Head of caudate nucleus (tissue), 42 donors: ENCODE results near the gene RHEB.
A peak's percentile ranks its signal among the peaks of the same experiment; 100 is the strongest.

ENCODE experiments used
- DNase-seq, 42 donors: peaks; one replicate each; pipeline versions ENCODE4 v3.0.0 to v3.0.0-alpha.2; 2020 to 2021; ENCODE audit warnings: mixed read lengths in 7 of 42
- intact Hi-C: fragments of 100-400 bp; cut with DNase I; formaldehyde crosslinking; loops from one replicate; pipeline ENCODE4 v1.15.0; 2022

RHEB gene

DNA sequence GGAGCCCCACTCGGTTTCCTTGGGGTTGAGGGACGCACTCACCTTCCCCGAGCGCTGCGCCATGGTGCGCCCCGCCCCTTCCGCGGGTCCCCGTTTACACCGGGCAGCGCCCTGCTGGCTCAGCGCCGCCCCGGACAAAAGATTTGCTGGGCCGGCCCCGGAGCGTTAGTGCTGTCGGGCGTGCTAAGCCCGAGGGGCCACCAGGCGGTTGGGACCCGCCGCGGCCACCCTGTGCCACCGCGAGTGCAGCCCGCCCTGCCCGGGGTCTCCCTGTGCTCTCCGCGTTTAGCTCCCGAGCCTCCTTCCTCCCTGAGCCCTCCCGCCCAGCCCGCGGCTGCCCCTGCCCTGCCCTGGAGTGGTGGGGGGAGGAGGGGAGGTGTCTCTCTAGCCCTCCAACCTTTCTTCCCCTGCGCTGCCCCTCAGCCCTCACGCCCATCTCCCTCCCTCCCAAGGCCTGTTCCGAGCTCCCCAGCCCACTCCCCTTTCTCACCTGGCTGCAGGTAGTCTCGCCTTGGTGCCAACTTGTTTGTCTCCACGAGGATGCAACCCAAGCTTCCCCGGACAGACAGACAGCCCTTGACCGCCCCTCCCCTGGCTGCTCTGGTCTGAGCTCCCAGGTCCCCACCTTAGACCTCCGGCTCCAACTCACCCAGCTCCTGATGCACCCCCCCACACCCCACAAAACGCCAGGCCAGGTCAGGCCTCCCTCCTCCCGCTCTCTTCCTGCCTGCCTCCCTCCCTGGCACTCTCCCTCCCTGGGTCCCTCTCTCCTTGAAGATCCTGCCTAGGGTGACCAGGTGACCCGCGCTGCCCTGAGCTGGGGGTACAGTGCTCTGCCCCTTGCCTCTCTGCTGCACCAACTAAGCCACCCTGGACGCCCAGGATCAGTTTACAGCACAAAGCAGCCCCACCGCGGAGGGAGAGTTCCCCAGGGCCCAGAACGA is 79.6 kb downstream of the RHEB start, which contains the start of gene CRYGN:
Gene CRYGN (minus strand): TSS at position 287 of the 944 bp plus-strand sequence. CDS start 224 bp downstream, at position 63.
- no peak for DNase-seq

DNA sequence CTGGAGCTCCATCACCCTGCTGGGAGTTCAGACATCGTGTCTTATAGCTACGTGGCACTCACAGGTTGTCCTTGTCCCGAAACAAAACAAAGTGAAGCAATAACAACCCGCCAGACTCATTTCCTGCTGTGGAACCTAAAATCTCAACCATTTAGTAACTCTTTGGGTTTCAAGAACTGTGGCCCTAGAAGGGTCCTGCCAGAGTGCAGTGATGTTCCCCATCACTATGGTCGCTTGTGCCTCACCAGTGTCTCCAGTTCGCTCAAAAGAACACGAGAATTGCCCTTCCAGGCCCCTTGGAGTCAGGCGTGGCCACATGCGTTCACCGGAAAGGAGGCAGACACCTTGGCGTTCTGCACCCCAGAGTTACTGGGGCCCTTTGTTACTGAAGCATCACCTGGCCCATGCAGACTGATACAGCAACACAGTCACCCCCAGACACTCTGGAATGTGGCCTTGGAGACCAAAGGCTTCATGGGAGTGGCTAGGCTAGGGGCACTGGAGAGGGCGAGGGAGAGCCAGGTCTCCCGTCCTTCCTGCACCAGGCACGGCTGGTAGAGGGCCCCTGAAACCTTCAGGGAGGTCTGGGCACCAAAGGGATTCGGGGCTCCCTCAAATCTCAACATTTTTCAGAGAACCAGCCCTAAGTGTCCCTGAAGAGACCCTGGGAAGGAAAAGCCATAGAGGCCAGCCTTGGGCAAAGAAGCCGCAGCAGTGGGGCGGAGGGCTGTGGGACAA is 80.7 kb downstream of the RHEB start:
- intact Hi-C loops: no loop called here

More for the DNA sequence above, 79.6 kb downstream of the RHEB start, which contains the start of gene CRYGN:
- intact Hi-C loops: no loop called here

DNA sequence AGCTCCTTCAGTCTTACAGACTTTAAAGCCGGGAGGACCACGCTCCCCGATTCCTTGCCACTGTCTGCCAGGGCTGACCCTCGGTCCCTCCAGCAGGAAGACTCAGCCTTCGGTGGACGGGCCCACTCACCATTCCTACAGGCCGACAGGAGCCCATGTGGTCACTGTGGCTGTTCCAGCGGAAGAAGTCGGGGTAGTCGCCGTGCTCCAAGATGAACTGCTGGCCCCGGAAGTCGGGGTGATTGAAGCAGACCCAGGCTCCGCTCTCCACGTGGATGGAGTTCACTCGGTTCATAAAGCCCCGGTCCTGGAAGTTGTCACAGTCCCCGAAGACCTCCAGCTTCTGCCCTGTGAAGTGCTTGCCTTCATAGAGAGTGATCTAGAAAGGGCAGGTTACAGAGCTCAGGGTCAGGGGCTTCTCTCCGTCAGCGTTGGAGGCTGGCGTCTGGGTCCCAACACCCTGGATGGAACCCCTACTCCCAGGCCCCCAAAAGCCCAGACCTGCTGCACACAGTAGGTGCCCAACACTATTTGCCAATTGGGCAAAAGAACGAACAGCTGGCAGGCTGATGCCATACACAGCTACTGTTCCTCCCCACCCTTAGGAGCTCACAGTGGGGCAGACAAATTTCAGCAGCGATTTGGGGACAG is 81.7 kb downstream of the RHEB start:
- no peak for DNase-seq
- intact Hi-C loops: no loop called here

More for the DNA sequence above, 80.7 kb downstream of the RHEB start:
- DNase-seq: no peak

DNA sequence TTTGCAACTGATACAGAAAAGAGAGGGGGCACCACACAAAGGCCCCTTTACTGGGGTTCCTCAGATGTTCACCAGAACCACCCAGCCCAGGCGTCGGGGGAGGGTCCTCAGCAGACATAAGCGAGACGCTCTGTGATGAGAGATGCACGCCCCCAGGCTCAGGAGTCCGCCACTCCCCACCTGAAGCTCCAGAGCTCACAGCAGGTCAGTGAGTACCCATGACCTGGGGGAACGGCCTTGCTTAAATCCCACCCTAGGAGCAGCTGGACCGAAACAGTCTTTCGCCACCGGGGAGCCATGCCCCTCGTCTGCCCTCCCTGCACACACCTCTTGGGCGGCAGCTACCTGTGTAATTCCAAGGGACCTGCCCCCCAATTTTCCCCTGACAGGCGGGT is 82.5 kb downstream of the RHEB start:
- intact Hi-C loops: no loop called here
- no peak for DNase-seq

DNA sequence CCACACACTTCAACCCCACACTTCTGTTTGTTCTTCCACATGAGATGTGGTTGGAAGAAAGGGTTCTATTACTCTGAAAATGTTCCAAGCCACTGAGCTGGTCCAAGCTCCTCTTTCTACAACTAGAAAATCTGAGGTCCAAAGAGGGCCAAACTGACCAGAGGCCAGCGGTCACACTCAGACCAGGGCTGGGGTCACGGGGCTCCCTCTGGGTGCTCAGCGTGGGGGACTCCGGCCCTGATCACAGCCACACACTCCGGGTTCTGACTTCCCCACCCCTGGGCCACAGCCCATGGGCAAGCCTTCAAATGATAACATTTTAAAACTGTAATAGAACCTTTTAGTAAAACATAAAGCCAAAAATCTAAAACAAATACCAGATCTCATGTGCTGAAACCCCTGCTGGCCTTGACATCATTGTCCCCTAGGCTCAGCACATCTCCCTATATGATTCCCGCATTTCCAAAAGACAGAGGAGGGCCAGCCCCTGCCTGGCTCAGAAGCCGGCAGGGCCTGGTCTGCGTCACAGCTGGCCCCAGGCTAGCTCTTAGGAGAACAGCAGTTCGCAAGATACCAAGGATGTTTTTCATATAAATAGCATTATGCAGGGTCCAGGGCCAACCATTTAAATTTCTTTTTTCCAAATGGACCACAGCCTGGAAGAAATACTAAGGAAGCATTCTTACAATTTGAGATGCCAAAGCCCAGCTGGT is 83.1 kb downstream of the RHEB start:
- DNase-seq: no peak
- intact Hi-C loops: no loop called here

DNA sequence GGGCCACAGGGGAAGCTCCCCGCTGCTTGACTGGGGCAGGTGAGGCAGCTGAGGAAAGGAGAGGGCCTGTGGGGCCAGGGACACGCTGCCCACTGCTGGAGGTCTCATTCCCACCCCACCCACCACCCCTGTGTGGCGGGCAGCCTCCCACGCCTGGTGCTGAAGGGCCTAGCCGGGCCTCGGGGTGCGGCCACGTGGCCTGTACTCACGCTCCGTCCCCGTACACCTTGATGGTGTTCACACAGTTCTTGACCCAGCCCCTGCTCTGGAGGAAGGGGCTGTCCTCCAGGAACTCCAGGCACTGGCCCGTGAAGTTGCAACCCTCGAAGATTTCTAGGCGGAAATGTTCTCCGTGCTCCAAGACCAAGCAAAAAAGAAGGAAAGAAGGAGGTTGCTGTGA is 83.7 kb downstream of the RHEB start:
- intact Hi-C loops: no loop called here
- no peak for DNase-seq

DNA sequence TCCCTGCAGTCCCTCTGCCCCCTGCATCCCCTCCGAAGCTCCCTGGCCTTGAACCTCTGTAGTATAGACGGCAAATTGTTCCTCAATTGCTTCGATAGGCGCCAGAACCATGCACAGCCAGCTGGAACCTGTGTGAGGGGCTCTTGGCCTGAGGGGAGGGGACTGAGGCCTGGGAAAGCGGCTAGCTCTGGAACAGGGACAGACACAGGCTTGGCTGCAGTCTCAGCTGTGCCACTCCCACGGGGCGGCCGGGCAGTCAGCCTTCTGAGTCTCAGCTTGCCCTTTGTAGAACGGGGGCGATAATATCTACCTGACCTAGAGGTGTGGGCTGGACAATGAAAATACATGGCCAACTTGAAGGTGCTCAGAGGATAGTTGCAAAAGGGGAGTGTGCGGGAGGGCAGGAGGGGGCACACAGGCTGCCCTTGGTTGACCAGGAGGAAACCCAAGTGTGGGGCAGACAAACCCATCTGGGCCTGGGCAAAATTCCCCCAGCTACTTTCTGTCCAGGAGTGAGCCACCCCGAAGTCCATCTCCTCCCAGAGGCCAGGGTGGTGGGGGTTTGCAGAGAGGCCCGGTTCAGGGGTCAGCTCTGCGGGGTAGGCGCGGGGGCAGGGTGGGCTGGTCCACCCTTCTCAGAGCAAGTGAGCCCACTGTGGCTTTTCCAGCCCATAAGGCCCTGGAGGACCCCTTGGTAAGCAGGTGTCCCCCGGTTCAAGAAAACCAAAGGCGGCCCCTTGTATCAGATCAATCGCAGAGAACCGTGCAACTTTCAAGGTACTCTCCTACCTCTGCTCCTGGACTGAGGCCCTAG is 84.4 kb downstream of the RHEB start:
- peak in 17 of 42 donors; percentile 19 to 69 (median 42) for DNase-seq
- intact Hi-C loops: no loop called here

DNA sequence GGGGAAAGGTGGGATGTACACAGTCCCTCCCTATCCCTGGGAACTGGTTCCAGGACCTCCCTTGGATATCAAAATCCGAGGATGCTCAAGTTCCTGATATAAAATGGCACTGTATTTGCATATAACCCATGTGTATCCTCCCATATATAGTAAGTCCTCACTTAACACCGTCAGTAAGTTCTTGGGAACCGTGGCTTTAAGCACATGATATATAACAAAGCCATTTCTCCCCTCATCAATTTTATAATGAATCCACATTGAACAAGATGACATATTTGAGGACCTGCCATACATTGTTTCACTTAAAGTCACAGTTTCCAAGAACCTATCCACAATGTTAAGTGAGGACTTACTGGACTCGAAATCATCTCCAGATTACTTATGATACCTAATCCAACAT is 85.1 kb downstream of the RHEB start:
- no peak for DNase-seq
- intact Hi-C loops: no loop called here

DNA sequence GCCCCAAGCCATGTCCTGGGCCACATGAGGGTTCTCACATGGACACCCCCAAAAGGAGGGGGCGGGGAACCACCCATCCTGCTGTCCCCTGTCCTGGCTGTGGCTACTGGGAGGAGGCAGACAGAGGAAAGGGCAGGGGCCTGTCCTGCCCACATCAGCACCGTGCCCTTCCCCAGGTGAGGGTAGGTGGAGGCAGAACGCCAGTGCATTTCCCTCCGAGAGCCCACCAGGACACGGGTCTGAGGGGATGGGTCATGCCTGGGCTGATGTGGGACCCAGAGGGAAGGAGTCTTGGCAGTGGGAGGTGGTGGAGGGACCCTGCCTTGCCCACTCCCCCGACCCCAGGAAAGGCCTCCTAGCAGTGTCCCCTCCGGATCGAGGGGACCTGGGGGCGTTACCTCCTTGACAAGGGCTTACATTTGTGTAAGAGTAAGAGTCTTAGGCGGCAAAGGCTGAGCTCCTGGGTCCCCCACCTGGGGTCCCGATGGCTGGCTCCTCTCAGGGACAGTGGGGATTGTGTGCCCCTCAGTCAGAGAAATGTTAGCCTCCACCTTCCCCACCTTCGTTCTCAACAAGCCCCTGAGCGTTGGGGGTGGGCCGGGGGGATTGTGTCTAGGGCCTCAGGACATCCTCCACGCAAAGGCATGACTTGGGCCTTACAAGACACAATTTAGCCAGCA is 85.8 kb downstream of the RHEB start:
- no peak for DNase-seq
- intact Hi-C loops: no loop called here

DNA sequence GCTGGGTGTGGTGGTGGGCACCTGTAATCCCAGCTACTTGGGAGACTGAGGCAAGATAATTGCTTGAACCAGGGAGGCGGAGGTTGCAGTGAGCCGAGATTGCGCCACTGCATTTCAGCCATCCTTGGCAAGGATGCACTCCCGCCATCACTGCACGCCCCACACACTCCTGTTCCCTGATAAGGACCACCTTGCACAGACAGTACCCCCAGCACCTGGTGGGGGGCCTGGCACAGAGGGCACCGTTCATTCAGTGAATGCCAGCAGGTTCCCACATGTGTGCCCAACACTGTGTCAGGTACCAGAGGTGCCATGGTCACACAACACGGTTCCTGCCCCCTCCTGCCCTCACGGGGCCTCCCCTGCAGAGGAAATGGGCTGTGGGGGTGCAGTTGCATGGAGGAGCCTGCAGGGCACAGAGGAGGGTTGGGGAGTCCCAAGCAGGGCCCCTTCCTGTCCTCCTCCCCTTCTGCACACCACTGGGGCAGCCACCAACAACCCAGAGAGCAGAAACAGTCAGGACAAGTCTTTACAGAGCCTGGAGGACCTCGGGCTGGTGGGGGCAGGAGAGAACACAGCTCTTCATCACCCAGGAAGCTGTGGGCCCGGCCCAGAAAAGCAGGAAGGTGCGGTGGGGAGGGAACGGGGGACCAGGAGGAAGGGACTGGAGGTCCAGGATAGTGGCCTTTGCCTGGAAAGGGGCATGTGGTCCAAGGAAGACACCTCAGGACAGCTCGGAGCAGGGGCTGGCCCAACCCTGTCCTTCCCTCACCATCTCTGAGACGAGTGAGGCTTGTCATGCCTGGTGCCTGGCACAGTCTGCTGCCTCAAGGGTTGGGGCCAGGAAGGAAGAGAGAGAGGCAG is 86.8 kb downstream of the RHEB start:
- no peak for DNase-seq
- intact Hi-C loops: no loop called here

DNA sequence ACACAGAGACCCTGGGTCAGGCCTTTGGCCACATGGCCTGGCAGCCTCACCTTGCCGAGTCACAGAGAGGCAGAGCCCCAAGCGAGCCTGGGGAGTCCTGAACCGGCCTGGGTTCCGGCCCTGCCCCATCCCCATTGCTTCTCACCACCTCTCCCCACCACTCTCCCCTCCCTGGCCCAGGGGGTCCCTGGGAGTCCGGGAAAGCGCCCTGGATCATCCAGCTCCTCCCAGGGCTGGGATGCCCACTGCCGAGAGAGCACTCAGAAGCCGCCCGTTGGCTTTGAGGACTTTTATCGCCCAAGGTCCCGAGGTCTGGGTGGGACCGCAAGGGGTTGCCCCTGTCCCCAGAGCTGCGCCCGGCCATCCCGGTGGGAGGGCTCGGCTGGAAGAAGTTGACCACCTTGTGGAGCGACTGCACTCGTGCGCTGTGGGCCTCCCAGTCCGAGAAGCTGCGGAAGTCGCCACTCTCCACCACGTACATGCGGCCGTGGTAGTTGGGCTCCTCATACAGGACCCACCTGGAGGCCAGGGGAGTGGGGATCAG is 87.9 kb downstream of the RHEB start:
- DNase-seq: no peak
- intact Hi-C loops: no loop called here

DNA sequence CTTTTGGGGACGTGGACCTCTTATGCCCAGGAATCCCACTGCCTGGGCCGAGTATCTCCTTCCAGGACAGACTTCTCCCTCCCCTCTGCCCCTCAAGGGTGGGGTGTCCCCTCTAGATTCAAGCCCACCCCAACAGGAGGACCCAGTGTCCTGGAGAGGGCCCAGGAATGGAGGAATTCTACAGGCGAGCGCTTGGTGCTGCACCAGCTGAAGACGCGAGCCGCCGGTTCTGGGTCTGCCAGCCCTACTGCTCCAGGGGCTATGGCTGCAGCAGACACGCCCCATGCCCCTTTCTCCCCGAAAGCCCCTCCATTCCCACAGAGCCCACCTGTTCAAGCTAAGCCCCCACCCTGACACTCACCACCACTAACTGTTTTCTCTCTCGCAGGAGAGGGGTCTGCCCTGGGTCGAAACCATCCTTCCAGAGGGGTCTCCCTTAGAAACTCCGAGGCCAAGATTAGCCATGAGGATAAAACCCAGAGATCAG is 88.4 kb downstream of the RHEB start:
- intact Hi-C loops: no loop called here
- DNase-seq: no peak

DNA sequence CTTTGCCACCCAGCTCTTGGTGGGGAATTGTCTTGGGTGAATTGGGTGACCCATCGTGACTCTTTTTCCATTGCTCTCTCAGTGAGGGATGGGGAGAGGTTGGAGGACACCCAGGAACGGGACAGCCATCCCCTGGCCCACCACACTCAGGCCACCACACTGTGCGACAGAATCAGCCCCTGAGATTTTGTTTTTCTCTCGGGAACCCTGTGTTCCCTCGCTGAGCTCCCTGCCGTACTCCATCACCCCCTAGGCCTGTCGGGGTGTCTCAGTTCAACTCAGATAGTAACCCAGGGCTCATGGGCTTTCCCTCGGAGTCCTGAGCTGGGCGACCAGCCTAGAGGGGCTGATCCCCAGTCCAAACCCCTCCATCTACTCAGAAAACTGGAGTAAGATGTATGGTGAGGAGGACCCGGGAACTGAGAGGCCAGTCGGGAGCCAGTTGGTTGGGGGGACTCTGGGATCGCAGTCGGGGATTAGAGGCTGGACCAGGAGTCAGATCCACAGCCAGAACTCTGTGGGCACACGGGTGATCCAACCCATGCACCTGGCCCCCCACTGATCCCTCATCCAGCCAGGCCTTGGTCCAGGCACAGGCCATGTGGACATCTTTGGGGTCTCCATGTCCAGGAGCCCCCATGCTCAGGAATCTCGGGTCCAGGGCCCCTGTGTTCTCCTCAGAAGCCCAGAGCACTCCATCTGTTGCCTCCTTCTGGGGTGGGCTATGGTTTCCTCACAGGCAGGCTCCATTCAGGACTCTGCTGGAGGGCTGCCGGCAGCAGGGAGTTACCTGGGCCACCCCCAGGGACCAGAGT is 89.1 kb downstream of the RHEB start:
- no peak for DNase-seq
- intact Hi-C loops: no loop called here

DNA sequence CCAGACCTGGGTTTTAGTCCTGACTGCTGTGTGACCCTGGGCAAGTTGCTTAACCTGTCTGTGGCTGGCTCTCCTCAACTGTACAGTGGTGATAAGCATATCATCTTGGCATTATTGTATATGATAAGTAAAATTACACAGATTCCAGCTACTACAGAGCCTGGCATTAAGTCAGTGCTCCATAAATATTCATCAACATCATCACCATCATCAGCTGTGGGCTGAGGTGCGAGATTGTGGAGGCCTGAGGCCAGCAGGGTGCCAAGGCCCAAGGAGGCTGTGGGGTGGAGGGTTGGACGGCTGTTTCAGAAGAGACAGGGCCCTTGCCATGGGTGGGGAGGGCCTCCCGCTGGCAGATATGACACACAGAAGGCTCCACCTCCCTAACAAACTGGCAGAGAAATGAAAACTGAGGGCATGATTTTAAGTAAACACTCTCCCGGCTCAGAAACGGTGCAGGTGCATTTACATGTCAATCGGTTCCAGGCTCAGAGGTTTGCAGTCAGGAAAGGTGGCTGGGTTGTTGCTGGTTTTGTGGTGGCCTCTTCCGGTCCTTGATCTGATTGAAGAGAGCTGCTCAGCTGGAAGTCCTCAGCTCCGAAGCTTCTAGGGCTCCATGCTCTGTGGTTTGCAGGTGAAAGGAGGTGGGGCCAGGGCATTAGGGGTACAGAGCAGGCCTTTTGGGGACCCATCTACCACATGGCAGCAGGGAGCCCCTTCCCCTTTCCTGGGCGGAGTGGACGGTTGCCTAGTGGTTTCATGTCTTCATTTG is 89.9 kb downstream of the RHEB start:
- intact Hi-C loops: no loop called here
- no peak for DNase-seq

DNA sequence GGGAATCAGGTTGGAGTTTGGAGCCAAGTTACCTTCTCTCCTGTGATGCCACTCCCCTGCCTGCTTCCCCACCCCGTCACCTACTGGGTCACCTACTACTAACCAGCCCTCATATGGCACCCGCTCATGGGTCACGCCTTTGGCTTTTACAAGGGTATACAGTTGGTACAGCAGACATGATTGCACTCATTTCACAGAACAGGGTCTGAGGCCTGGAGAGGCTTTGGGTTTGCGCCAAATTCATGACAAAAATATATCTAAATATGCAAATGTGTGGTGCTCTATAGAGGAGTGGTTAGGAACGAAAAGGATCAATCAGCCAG is 90.5 kb downstream of the RHEB start:
- DNase-seq: no peak
- intact Hi-C loops: no loop called here
